Measurements from ENCODE around the gene ZNF423. TPM values are rescaled to one million over a fixed set of nuclear protein-coding genes. Genes with fewer than 3 reads are reported as not detected.
A peak's percentile ranks its signal among the peaks of the same experiment; 100 is the strongest.

The ZNF423 gene
- total and polyA plus RNA-seq, 2 of the 13 experiments (the other 11 are each of a cell fraction or from before 2014, with no cell fraction given): 0.07 to 0.31 TPM

- TF ChIP-seq ZNF407 (CRISPR knock-in tag; IDR thresholded peaks at IDR 0.05; ENCODE audit: not compliant biosample characterization) (peak; percentile 23), RAD21 (CRISPR knock-in tag; IDR thresholded peaks at IDR 0.05) (peak; percentile 62), ZNF724P (CRISPR knock-in tag; IDR thresholded peaks at IDR 0.05; ENCODE audit: borderline replicate concordance) (0 out of 2 replicates have a peak, but pooled peaks have one; percentile 70), ZFP91 (CRISPR knock-in tag; IDR thresholded peaks at IDR 0.05; ENCODE audit: borderline replicate concordance) (peak; percentile 19; the same call in 1 of the 2 replicates)
Measured at GRCh38 chr16:49491771-49492761, 363.8 kb downstream of the ZNF423 start (continued).

Data from HepG2 (cell line).